Measurements from ENCODE around the gene RABGAP1L. TPM values are rescaled to one million over a fixed set of nuclear protein-coding genes. Genes with fewer than 3 reads are reported as not detected.

RABGAP1L gene
- total and polyA plus RNA-seq, 2 of the 8 experiments (the other 6 are each of a cell fraction or from before 2014, with no cell fraction given) = 33.3 to 156 TPM

- Histone ChIP-seq H3K4ac (replicated peaks; ENCODE audit: insufficient read length, low read depth, low read length) (no peak overlapping the region), H3K56ac (replicated peaks; ENCODE audit: insufficient read length, low read depth, low read length) (no peak overlapping the region), H2BK15ac (ENCODE audit: low read length) (no peak overlapping the region), H3K23ac (ENCODE audit: insufficient read length) (no peak overlapping the region), H4K5ac (ENCODE audit: insufficient read length, low read depth, low read length) (no peak overlapping the region), H2BK20ac (ENCODE audit: low read length) (no peak overlapping the region), H3K27me3 (replicated peaks in 1 of 4; ENCODE audit: control insufficient read depth in 3 of 4, extremely low read depth in 1 of 4, insufficient read depth in 3 of 4, low read length in 3 of 4) (no peaks in the 10 kb centered on the region), H3K4me2 (ENCODE audit: insufficient read depth in 1 of 2, low read depth in 2 of 2, low read length in 2 of 2) (no peak overlapping the region), H4K91ac (replicated peaks; ENCODE audit: insufficient read length, low read length) (no peak overlapping the region), H3K18ac (ENCODE audit: extremely low read depth, low read length) (no peak overlapping the region), H3K14ac (ENCODE audit: insufficient read length) (no peak overlapping the region), H3K27ac (ENCODE audit: low read depth, low read length) (no peak overlapping the region), H3K4me3 (ENCODE audit: extremely low read depth in 1 of 4, insufficient read depth in 2 of 4, low read depth in 3 of 4, low read length in 4 of 4) (no peak overlapping the region), H2AK5ac (ENCODE audit: low read depth, low read length) (no peak overlapping the region), H3K9me3 (ENCODE audit: insufficient read depth in 2 of 2, low read depth in 1 of 2, low read length in 1 of 2) (peaks cover 0 to 2% of the 10 kb centered on the region in 2 experiments; a peak in 1 of 4 replicates), H3K4me1 (replicated peaks in 1 of 4; ENCODE audit: control insufficient read depth in 3 of 4, insufficient read depth in 4 of 4, low read length in 3 of 4) (peaks cover 0 to 5% (median 4%) of the 10 kb centered on the region in 4 experiments; a peak in 3 of 7 replicates), H2BK12ac (ENCODE audit: low read depth, low read length) (no peak overlapping the region), H3K9ac (replicated peaks in 1 of 4; ENCODE audit: extremely low read depth in 1 of 4, low read depth in 3 of 4, low read length in 3 of 4) (no peak overlapping the region), H4K20me1 (replicated peaks in 1 of 2; ENCODE audit: control insufficient read depth in 1 of 2, insufficient read depth in 2 of 2, low read length in 2 of 2) (no peaks in the 10 kb centered on the region), H3K36me3 (ENCODE audit: control insufficient read depth in 2 of 4, insufficient read depth in 4 of 4, low read length in 3 of 4) (no peaks in the 10 kb centered on the region), H4K8ac (ENCODE audit: extremely low read depth, insufficient read depth, low read length) (no peak overlapping the region), H2BK5ac (ENCODE audit: low read depth, low read length) (no peak overlapping the region), H3K79me2 (ENCODE audit: control insufficient read depth in 1 of 2, insufficient read depth in 2 of 2, low read length in 2 of 2) (no peaks in the 10 kb centered on the region), H3K79me1 (ENCODE audit: low read depth, low read length) (no peaks in the 10 kb centered on the region), H2BK120ac (replicated peaks; ENCODE audit: low read depth, low read length) (no peak overlapping the region), H2AFZ (ENCODE audit: low read length) (no peak overlapping the region), H3K23me2 (ENCODE audit: low read depth, low read length) (peaks cover 4% of the 10 kb centered on the region; the same call in 1 of the 2 replicates)
- ChIA-PET CTCF (ENCODE audit: partially characterized antibody) (interaction anchor here (0.7 to 1.7 kb wide), 4 partner anchors 12 to 122 kb away, joined by 3 to 8 read pairs (median 4); no protein-coding TSS in a partner anchor), POLR2A (ENCODE audit: partially characterized antibody) (no interaction called here)
- TF ChIP-seq ASH2L (IDR thresholded peaks at IDR 0.05; ENCODE audit: low read length) = no peak
- TF ChIP-seq JUND (IDR thresholded peaks at IDR 0.05; ENCODE audit: low read length) = no peak
- TF ChIP-seq TCF12 (IDR thresholded peaks at IDR 0.05; ENCODE audit: low read depth, low read length) = no peak
- no peak for TF ChIP-seq GTF2F1 (IDR thresholded peaks at IDR 0.05; ENCODE audit: borderline replicate concordance, low read depth, low read length)
- no peak for TF ChIP-seq POLR2A (IDR thresholded peaks at IDR 0.05; ENCODE audit: control extremely low read depth in 1 of 2, low read depth in 2 of 2, low read length in 2 of 2)
- TF ChIP-seq POU5F1 (IDR thresholded peaks at IDR 0.05; ENCODE audit: low read depth, low read length) = no peak
- TF ChIP-seq TAF7 (optimal IDR thresholded peaks at IDR 0.05; ENCODE audit: borderline replicate concordance, low read depth, low read length) = no peak
- no peak for TF ChIP-seq GABPA (IDR thresholded peaks at IDR 0.05; ENCODE audit: borderline replicate concordance, insufficient read depth, low read length)
- TF ChIP-seq, protein P1, sequence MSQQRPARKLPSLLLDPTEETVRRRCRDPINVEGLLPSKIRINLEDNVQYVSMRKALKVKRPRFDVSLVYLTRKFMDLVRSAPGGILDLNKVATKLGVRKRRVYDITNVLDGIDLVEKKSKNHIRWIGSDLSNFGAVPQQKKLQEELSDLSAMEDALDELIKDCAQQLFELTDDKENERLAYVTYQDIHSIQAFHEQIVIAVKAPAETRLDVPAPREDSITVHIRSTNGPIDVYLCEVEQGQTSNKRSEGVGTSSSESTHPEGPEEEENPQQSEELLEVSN (IDR thresholded peaks at IDR 0.05) = no peak
- FAIRE-seq (no peak), DNase-seq (ENCODE audit: low read depth in 1 of 2, low spot score in 2 of 2) (no peak)
Observed at GRCh38 chr1:174153825-174154107, 5.6 kb upstream of the RABGAP1L start.

All from H1 (cell line).